HG03045 (cell line): ENCODE results near the gene CXCL12.

Experiments used
- ATAC-seq: cut with Tn5 transposase; IDR thresholded peaks from one replicate; pipeline ENCODE4 v1.9.1; 2021; ENCODE audit warnings: mild to moderate bottlenecking, moderate library complexity; ENCODE audit not compliant: unreplicated experiment

Gene CXCL12

GRCh38 chr10:44364566-44364965, 20.3 kb downstream of the CXCL12 start:
- ATAC-seq: no peak

DNA sequence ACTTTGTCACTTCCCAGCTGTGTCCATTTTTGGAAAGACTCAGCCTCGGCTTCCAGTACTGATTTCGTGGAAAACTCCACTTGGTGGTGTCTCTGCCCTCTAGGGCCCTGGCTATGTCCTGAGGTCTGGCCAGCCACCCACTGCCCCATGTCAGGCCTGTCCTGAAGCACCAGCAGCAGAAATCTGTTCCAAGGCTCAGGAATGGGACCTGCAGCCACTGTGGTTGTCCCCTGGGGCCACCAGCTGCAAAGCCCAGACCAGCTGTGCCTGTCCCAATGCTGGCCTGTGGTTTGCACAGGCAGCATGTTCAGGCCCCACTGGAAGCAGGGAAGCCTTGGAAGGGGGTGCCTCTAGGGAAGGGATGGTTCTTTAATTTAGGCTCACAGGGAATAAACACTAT, 21.2 kb downstream of the CXCL12 start:
- no peak for ATAC-seq

- ATAC-seq: no peak
Measured at GRCh38 chr10:44362866-44363711, 21.8 kb downstream of the CXCL12 start.

GRCh38 chr10:44361109-44361508, 23.8 kb downstream of the CXCL12 start:
- no peak for ATAC-seq

GRCh38 chr10:44358080-44358771, 26.7 kb downstream of the CXCL12 start:
- no peak for ATAC-seq

GRCh38 chr10:44357023-44357540, 27.8 kb downstream of the CXCL12 start:
- ATAC-seq: no peak

DNA sequence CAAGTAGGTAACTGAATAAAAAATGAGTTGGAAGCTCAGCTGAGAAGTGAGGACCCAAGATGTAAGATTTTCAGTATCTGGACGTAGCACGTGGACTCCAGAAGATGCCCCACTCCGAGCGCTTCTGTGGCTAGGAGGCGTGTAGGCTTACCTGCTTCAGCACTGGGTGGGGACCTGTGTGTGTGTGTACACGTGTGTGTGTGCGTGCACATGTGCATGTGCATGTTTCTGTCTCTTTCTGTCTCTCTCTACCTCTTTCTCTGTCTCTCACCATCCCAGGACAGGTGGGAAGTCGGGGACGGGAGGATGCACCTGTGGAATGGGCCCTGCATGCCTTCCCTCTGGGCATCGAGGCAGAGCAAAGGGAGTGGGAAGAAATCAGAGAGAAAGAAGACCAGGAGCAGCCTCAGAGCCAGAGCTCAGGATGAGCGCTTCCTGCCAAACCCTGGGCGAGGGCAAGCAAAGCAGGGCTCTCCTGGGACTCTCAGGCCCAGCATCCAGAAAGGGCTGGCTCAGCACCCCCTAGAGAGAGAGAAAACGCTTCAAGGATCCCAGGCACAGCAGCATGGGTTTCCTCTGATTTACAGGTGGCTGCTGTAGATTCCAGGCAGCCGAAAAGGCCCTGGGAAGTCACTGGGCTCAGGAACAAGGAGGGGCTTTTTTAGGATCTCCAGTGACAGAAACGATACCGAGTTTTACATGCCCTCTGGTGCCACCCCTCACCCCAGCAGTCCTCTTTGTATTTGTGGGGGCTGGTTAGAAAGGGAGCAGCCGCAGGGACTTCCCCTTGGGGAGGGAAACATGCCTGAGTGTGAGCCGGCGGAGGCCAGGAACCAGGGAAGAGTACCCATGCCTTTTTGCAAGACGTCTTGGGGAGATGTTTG, 28.5 kb downstream of the CXCL12 start:
- ATAC-seq: no peak

- no peak for ATAC-seq
Measured at GRCh38 chr10:44355630-44356029, 29.3 kb downstream of the CXCL12 start.

- ATAC-seq: no peak
Measured at GRCh38 chr10:44354771-44355170, 30.1 kb downstream of the CXCL12 start.

GRCh38 chr10:44353721-44354120, 31.2 kb downstream of the CXCL12 start:
- no peak for ATAC-seq

GRCh38 chr10:44353128-44353390, 31.8 kb downstream of the CXCL12 start:
- no peak for ATAC-seq

- no peak for ATAC-seq
Measured at GRCh38 chr10:44352316-44353127, 32.4 kb downstream of the CXCL12 start.

GRCh38 chr10:44348496-44348895, 36.4 kb downstream of the CXCL12 start:
- no peak for ATAC-seq

DNA sequence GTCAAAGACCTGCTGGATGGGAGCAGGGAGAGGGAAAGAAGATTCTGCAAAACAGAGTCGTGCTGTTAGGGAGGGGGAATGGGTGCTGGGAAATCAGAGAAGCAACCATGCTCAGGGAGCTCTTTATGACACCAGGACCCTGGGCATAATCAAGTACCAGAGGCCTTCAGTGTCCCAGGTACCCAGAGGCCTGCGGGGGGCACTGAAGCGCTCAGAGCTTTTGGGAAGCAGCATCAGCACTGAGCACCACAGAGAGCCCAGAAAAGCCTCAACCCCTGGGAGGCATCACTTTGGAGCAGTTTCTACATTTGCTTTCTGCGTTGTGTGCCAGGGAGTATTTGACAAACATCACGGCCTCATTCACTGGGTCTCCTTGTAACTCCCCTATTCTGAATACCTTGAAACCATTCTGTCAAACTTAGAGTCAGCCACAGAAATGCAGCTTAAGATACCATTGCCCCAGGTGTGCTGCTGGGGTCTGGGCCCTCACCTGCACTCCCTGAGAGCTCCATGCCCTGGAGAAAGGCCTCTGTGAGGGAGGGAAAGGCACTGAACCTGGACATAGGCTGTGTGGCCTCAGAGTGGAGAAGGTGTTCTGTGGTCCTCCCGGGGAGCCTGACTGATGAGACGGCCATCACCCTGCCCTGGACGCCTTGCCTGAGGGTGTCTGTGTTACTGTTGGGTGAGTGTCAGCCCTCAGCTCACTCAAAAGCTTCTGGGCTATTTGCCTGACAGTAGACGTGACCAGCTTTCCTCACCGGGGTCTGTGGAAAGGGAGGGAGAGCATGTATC, 37.1 kb downstream of the CXCL12 start:
- ATAC-seq: no peak

- no peak for ATAC-seq
Measured at GRCh38 chr10:44344727-44345126, 40.2 kb downstream of the CXCL12 start.

DNA sequence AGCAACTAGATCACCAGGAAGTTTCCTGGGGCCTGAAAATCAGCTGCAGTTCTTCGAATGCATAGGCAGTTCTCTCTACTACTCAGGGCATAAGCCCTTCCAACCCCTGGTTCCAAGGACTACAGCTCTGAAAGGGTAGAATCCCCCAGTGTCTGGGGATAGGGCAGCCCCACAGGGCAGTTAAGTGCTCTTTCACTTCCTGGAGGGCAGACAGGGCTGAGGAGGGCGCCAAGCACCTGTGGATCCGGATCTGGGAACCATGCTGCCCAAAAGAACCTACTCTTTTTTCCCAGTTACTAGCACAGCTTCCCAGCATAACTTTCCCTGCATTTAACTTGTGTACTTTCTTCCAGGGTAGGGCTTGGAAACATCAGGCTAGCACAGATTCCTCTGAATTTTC, 41.1 kb downstream of the CXCL12 start:
- ATAC-seq: no peak

GRCh38 chr10:44341886-44342285, 43.0 kb downstream of the CXCL12 start:
- ATAC-seq: no peak

GRCh38 chr10:44340557-44340956, 44.3 kb downstream of the CXCL12 start:
- ATAC-seq: no peak

GRCh38 chr10:44339218-44339617, 45.7 kb downstream of the CXCL12 start:
- ATAC-seq: no peak

- no peak for ATAC-seq
Measured at GRCh38 chr10:44337081-44337480, 47.8 kb downstream of the CXCL12 start.
